ENCODE measurements around the gene SPRR4. TPM values are rescaled to one million over a fixed set of nuclear protein-coding genes. Genes with fewer than 3 reads are reported as not detected.

Gene SPRR4
- polyA plus RNA-seq, 1 donor from 2014 or later = not detected

- no peak overlapping the region for H3K27ac ChIP-seq (ENCODE audit: low read length)
- H3F3A ChIP-seq (ENCODE audit: insufficient read depth, low read length, poor library complexity, severe bottlenecking) = no peaks in the 10 kb centered on the region
- no peaks in the 10 kb centered on the region for H3K9me2 ChIP-seq (ENCODE audit: insufficient read depth, low read length)
- H3K27me3 ChIP-seq (ENCODE audit: insufficient read depth, low read depth, low read length) = no peaks in the 10 kb centered on the region
- no peak overlapping the region for H3K4me3 ChIP-seq (ENCODE audit: low read length)
- TF ChIP-seq MXI1 (conservative IDR thresholded peaks at IDR 0.05; ENCODE audit: poor library complexity, severe bottlenecking) (no peak), CTCF (IDR thresholded peaks at IDR 0.05; ENCODE audit: poor library complexity, severe bottlenecking) (no peak), TAF1 (IDR thresholded peaks at IDR 0.05; ENCODE audit: low read depth) (no peak), RAD21 (conservative IDR thresholded peaks at IDR 0.05) (no peak), REST (IDR thresholded peaks at IDR 0.05; ENCODE audit: borderline replicate concordance) (no peak), POLR2AphosphoS5 (IDR thresholded peaks at IDR 0.05) (no peak)
- H3K79me2 ChIP-seq (replicated peaks; ENCODE audit: insufficient read depth, low read length) = no peaks in the 10 kb centered on the region
- no peak overlapping the region for H2AFZ ChIP-seq (ENCODE audit: low read depth, low read length)
- H3K9ac ChIP-seq (ENCODE audit: low read length) = no peak overlapping the region
- H3K36me3 ChIP-seq (ENCODE audit: insufficient read depth, low read length) = no peaks in the 10 kb centered on the region
- no peaks in the 10 kb centered on the region for H3K9me3 ChIP-seq (ENCODE audit: low read length)
- no peak overlapping the region for H3K4me2 ChIP-seq (ENCODE audit: low read length)
- H4K20me1 ChIP-seq (ENCODE audit: insufficient read depth) = no peaks in the 10 kb centered on the region
These were observed 2.2 kb upstream of the SPRR4 start for GRCh38 chr1:152968248-152968647.

DNA sequence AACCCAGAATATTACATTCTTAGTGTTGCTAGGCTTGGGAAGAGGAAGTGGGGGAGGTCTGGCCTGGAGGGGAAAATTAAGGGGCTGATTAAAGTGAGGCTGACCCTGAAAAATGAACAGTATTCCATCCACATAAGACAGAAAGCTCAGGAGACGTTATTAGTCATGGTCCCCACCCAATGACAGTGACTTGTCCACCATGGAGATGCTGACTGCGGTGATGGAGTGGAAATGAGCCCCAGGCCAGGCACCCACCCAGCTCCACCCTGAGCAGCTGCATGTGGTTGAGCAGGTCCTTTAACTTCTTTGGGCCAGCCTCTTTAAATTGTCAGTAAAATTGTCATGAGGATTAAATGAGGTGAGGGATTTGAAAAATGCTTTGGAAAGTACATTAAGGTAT lies 1.4 kb upstream of the SPRR4 start:
- Histone ChIP-seq H4K20me1 (ENCODE audit: insufficient read depth) (no peaks in the 10 kb centered on the region), H3K36me3 (ENCODE audit: insufficient read depth, low read length) (no peaks in the 10 kb centered on the region), H3K27me3 (ENCODE audit: insufficient read depth, low read depth, low read length) (no peaks in the 10 kb centered on the region), H3K4me2 (ENCODE audit: low read length) (no peak overlapping the region), H3K79me2 (replicated peaks; ENCODE audit: insufficient read depth, low read length) (no peaks in the 10 kb centered on the region), H3K27ac (ENCODE audit: low read length) (no peak overlapping the region), H3K9me3 (ENCODE audit: low read length) (no peaks in the 10 kb centered on the region), H3F3A (ENCODE audit: insufficient read depth, low read length, poor library complexity, severe bottlenecking) (no peaks in the 10 kb centered on the region), H3K9me2 (ENCODE audit: insufficient read depth, low read length) (no peaks in the 10 kb centered on the region), H2AFZ (ENCODE audit: low read depth, low read length) (no peak overlapping the region), H3K4me3 (ENCODE audit: low read length) (no peak overlapping the region), H3K9ac (ENCODE audit: low read length) (no peak overlapping the region)
- no peak for TF ChIP-seq EP300 (conservative IDR thresholded peaks at IDR 0.05; ENCODE audit: poor library complexity, severe bottlenecking)
- TF ChIP-seq EZH2 (IDR thresholded peaks at IDR 0.05; ENCODE audit: borderline replicate concordance, insufficient read depth, low read length, poor library complexity, severe bottlenecking) = no peak
- no peak for TF ChIP-seq POLR2AphosphoS5 (IDR thresholded peaks at IDR 0.05)
- TF ChIP-seq SMC3 (conservative IDR thresholded peaks at IDR 0.05; ENCODE audit: poor library complexity) = no peak
- TF ChIP-seq MXI1 (conservative IDR thresholded peaks at IDR 0.05; ENCODE audit: poor library complexity, severe bottlenecking) = no peak
